HEK293 (cell line): ENCODE measurements around the gene TSPO2.

Source experiments
- BCL6B ChIP-seq: fragments of 450-650 bp; formaldehyde crosslinking; IDR thresholded peaks from 2 replicates; pipeline ENCODE4 v1.5.1; 2017; ENCODE audit warnings: missing biosample characterization, missing genetic modification characterization
- HOXD13 ChIP-seq: sonication (generic); formaldehyde crosslinking; IDR thresholded peaks from 2 replicates; pipeline ENCODE4 v1.8.0; 2022; ENCODE audit warnings: missing genetic modification reagents, borderline replicate concordance
- KLF8 ChIP-seq: fragments of 450-650 bp; formaldehyde crosslinking; IDR thresholded peaks from 2 replicates; pipeline ENCODE4 v1.5.1; 2016; ENCODE audit warnings: missing biosample characterization, missing genetic modification characterization
- MYNN ChIP-seq: fragments of 450-650 bp; formaldehyde crosslinking; IDR thresholded peaks from 2 replicates; pipeline ENCODE4 v1.5.1; 2016; ENCODE audit warnings: missing biosample characterization, missing genetic modification characterization, borderline replicate concordance
- PRDM10 ChIP-seq: fragments of 450-650 bp; formaldehyde crosslinking; IDR thresholded peaks from 2 replicates; pipeline ENCODE4 v1.5.1; 2016; ENCODE audit warnings: missing biosample characterization, missing genetic modification characterization
- ZBTB17 ChIP-seq: fragments of 450-650 bp; formaldehyde crosslinking; IDR thresholded peaks from 2 replicates; pipeline ENCODE4 v1.5.1; 2016; ENCODE audit warnings: missing biosample characterization, missing genetic modification characterization
- ZNF148 ChIP-seq: fragments of 450-650 bp; formaldehyde crosslinking; IDR thresholded peaks from 2 replicates; pipeline ENCODE4 v1.5.0; 2017; ENCODE audit warnings: missing biosample characterization, missing genetic modification characterization, borderline replicate concordance
- ZNF169 ChIP-seq: fragments of 450-650 bp; formaldehyde crosslinking; IDR thresholded peaks from 2 replicates; pipeline ENCODE4 v1.5.1; 2016; ENCODE audit warnings: missing biosample characterization, missing genetic modification characterization
- ZNF362 ChIP-seq: fragments of 450-650 bp; formaldehyde crosslinking; IDR thresholded peaks from 2 replicates; pipeline ENCODE4 v1.5.1; 2016; ENCODE audit warnings: missing biosample characterization, missing genetic modification characterization
- ZNF398 ChIP-seq: fragments of 450-650 bp; formaldehyde crosslinking; IDR thresholded peaks from 2 replicates; pipeline ENCODE4 v1.5.1; 2017; ENCODE audit warnings: missing biosample characterization, missing genetic modification characterization
- ZNF518A ChIP-seq: fragments of 450-650 bp; formaldehyde crosslinking; conservative IDR thresholded peaks from 2 replicates; pipeline ENCODE4 v1.5.1; 2016; ENCODE audit warnings: low read depth, missing biosample characterization, missing genetic modification characterization
- ZNF529 ChIP-seq: fragments of 450-650 bp; formaldehyde crosslinking; IDR thresholded peaks from 2 replicates; pipeline ENCODE4 v1.5.1; 2017; ENCODE audit warnings: missing genetic modification characterization, missing biosample characterization; ENCODE audit not compliant: insufficient replicate concordance
- ZNF560 ChIP-seq: fragments of 450-650 bp; formaldehyde crosslinking; IDR thresholded peaks from 2 replicates; pipeline ENCODE4 v1.5.1; 2017; ENCODE audit warnings: missing biosample characterization, missing genetic modification characterization, borderline replicate concordance
- ZNF596 ChIP-seq: fragments of 450-650 bp; IDR thresholded peaks from 2 replicates; pipeline ENCODE4 v1.5.0; 2018; ENCODE audit warnings: missing biosample characterization, mild to moderate bottlenecking, missing genetic modification characterization, moderate library complexity
- ZNF660 ChIP-seq: fragments of 450-650 bp; IDR thresholded peaks from 2 replicates; pipeline ENCODE4 v1.5.1; 2018; ENCODE audit warnings: missing biosample characterization, mild to moderate bottlenecking, missing genetic modification characterization
- ZNF692 ChIP-seq: fragments of 450-650 bp; formaldehyde crosslinking; IDR thresholded peaks from 2 replicates; pipeline ENCODE4 v1.5.1; 2016; ENCODE audit warnings: missing biosample characterization, missing genetic modification characterization
- ZNF785 ChIP-seq: fragments of 450-650 bp; formaldehyde crosslinking; IDR thresholded peaks from 2 replicates; pipeline ENCODE4 v1.5.1; 2016; ENCODE audit warnings: missing biosample characterization, missing genetic modification characterization
- ZSCAN4 ChIP-seq: fragments of 450-650 bp; formaldehyde crosslinking; IDR thresholded peaks from 2 replicates; pipeline ENCODE4 v1.5.1; 2017; ENCODE audit warnings: missing biosample characterization, missing genetic modification characterization
- ZXDB ChIP-seq: fragments of 450-650 bp; formaldehyde crosslinking; IDR thresholded peaks from 2 replicates; pipeline ENCODE4 v1.5.1; 2016; ENCODE audit warnings: missing biosample characterization, missing genetic modification characterization

The TSPO2 gene

GRCh38 chr6:40997234-40997957 is 44.9 kb upstream of the TSPO2 start (continued):
- peak; percentile 51 for TF ChIP-seq ZNF398 (tag by site-specific recombination)
- TF ChIP-seq ZNF518A (tag by site-specific recombination) = peak; percentile 35; the same call in 1 of the 2 replicates
- no peak for TF ChIP-seq ZNF148 (tag by site-specific recombination)
- TF ChIP-seq ZNF362 (tag by site-specific recombination) = peak; percentile 74
- peak; percentile 72; the same call in 1 of the 2 replicates for TF ChIP-seq BCL6B (tag by site-specific recombination)
- peak; percentile 91 for TF ChIP-seq PRDM10 (tag by site-specific recombination)
- TF ChIP-seq ZNF169 = no peak
- TF ChIP-seq HOXD13 (CRISPR knock-in tag) = peak; percentile 93; the same call in 1 of the 2 replicates
- peak; percentile 68; the same call in 1 of the 2 replicates for TF ChIP-seq MYNN (tag by site-specific recombination)
- peak; percentile 83 for TF ChIP-seq ZBTB17
- peak; percentile 63; the same call in 1 of the 2 replicates for TF ChIP-seq ZXDB (tag by site-specific recombination)
- no peak for TF ChIP-seq ZNF529 (tag by site-specific recombination)
- TF ChIP-seq KLF8 (tag by site-specific recombination) = peak; percentile 62
- TF ChIP-seq ZNF785 (tag by site-specific recombination) = no peak
- no peak for TF ChIP-seq ZSCAN4 (tag by site-specific recombination)
- no peak for TF ChIP-seq ZNF560 (tag by site-specific recombination)
- 0 out of 2 replicates have a peak, but pooled peaks have one; percentile 10 for TF ChIP-seq ZNF596 (tag by site-specific recombination)
- TF ChIP-seq ZNF692 (tag by site-specific recombination) = peak; percentile 31; the same call in 1 of the 2 replicates
- peak; percentile 42; the same call in 1 of the 2 replicates for TF ChIP-seq ZNF660
